GM21529 (cell line): Measurements from ENCODE around the gene FLT3LG.

Experiments used
- ATAC-seq: cut with Tn5 transposase; IDR thresholded peaks from one replicate; pipeline ENCODE4 v1.9.1; 2021; ENCODE audit not compliant: unreplicated experiment

FLT3LG gene

GRCh38 chr19:49487277-49488045, 13.4 kb downstream of the FLT3LG start, which contains the start of gene RPL13A:
Gene RPL13A, plus strand, starts transcription at chr19:49487608. Its CDS starts 22 bp downstream, at chr19:49487630.
- peak; percentile 82 for ATAC-seq

GRCh38 chr19:49488046-49488862, 14.2 kb downstream of the FLT3LG start:
- no peak for ATAC-seq

- ATAC-seq: no peak
These were observed 15.0 kb downstream of the FLT3LG start for GRCh38 chr19:49488863-49489537.

GRCh38 chr19:49489601-49490167, 15.7 kb downstream of the FLT3LG start:
- no peak for ATAC-seq

- ATAC-seq: no peak
These were observed 16.4 kb downstream of the FLT3LG start for GRCh38 chr19:49490287-49491029.

GRCh38 chr19:49491030-49491803, 17.2 kb downstream of the FLT3LG start:
- ATAC-seq: no peak

- no peak for ATAC-seq
These were observed 18.0 kb downstream of the FLT3LG start for GRCh38 chr19:49491804-49492572.

GRCh38 chr19:49492573-49493405, 18.8 kb downstream of the FLT3LG start:
- ATAC-seq: no peak

- no peak for ATAC-seq
These were observed 22.6 kb downstream of the FLT3LG start for GRCh38 chr19:49496574-49497008.

GRCh38 chr19:49497047-49497788, 23.2 kb downstream of the FLT3LG start:
- ATAC-seq: no peak

GRCh38 chr19:49497789-49498103, 23.7 kb downstream of the FLT3LG start:
- ATAC-seq: no peak

- ATAC-seq: no peak
These were observed 24.5 kb downstream of the FLT3LG start for GRCh38 chr19:49498475-49498874.

- no peak for ATAC-seq
These were observed 25.1 kb downstream of the FLT3LG start for GRCh38 chr19:49499030-49499670.

- no peak for ATAC-seq
These were observed 29.0 kb downstream of the FLT3LG start for GRCh38 chr19:49502866-49503581.

GRCh38 chr19:49503582-49503962, 29.6 kb downstream of the FLT3LG start:
- ATAC-seq: no peak

- no peak for ATAC-seq
These were observed 32.6 kb downstream of the FLT3LG start for GRCh38 chr19:49506575-49507105.
